A549 (cell line): Measurements from ENCODE around the gene ABCF1. TPM values are rescaled to one million over a fixed set of nuclear protein-coding genes. Genes with fewer than 3 reads are reported as not detected.

ENCODE experiments used
- ATAC-seq, 2 experiments: fragments of 200-7000 bp in 1 of 2; fragments of >200 bp in 1 of 2; cut with Nextera tagmentation in 1 of 2; cut with Tn5 transposase in 1 of 2; 3 replicates each; pipeline versions ENCODE4 v1.8.0 to v1.9.1; 2018 to 2020; ENCODE audit warnings: mild to moderate bottlenecking in 1 of 2, moderate library complexity in 1 of 2
- CTCF ChIA-PET: fragments of 300-600 bp; sonication (Branson Sonifier 250); formaldehyde crosslinking; extraction: SDS; loops from one replicate; lab custom pipeline; 2021; ENCODE audit warnings: antibody characterized with exemption, inconsistent platforms; lab: Yijun Ruan, JAX
- POLR2A ChIA-PET: fragments of 350-600 bp; formaldehyde crosslinking; extraction: SDS; loops from one replicate; lab custom pipeline; 2021; ENCODE audit warnings: antibody characterized with exemption, inconsistent platforms; lab: Yijun Ruan, JAX
- DNase-seq, 2 experiments: peaks; one replicate each; pipeline versions ENCODE4 v3.0.0 to v3.0.0-alpha.2; 2011 to 2016; ENCODE audit warnings: low read depth in 1 of 2, low spot score in 1 of 2
- FAIRE-seq: peaks from 2 replicates; lab custom pipeline; 2011; peaks lifted over from hg19 to GRCh38; lab: Jason Lieb, UNC
- H3K27ac ChIP-seq, 2 experiments: fragments of >200 bp; sonication (Bioruptor Twin); formaldehyde crosslinking; 3 replicates each; pipeline ENCODE4 v1.5.1; 2016 to 2017
- H3K4me1 ChIP-seq: fragments of >200 bp; sonication (Bioruptor Twin); formaldehyde crosslinking; 3 replicates; pipeline ENCODE4 v1.6.1; 2016
- H3K4me2 ChIP-seq: fragments of >200 bp; sonication (Bioruptor Twin); formaldehyde crosslinking; 3 replicates; pipeline ENCODE4 v1.6.1; 2016
- H3K4me3 ChIP-seq: fragments of >200 bp; sonication (Bioruptor Twin); formaldehyde crosslinking; 3 replicates; pipeline ENCODE4 v1.5.1; 2016
- H3K9me3 ChIP-seq: fragments of >200 bp; sonication (Bioruptor Twin); formaldehyde crosslinking; 3 replicates; pipeline ENCODE4 v1.6.1; 2016
- CBX8 ChIP-seq: fragments of 200-600 bp; sonication (generic); IDR thresholded peaks from 2 replicates; pipeline ENCODE4 v1.6.1; 2016
- FOSB ChIP-seq: fragments of 250-450 bp; sonication (Bioruptor Pico); IDR thresholded peaks from 2 replicates; pipeline ENCODE4 v1.5.0; 2020; ENCODE audit warnings: mild to moderate bottlenecking, moderate library complexity
- FOSL2 ChIP-seq, 2 experiments: fragments of 450-650 bp in 1 of 2; fragments of >200 bp in 1 of 2; sonication (Bioruptor Twin) in 1 of 2; formaldehyde crosslinking; IDR thresholded peaks; 2 replicates each; pipeline versions ENCODE4 v1.5.0 to v1.6.1; 2016 to 2020; ENCODE audit warnings: mild to moderate bottlenecking in 1 of 2, moderate library complexity in 1 of 2
- FOXS1 ChIP-seq: fragments of 250-450 bp; sonication (Bioruptor Pico); IDR thresholded peaks from 2 replicates; pipeline ENCODE4 v1.5.0; 2020; ENCODE audit warnings: mild to moderate bottlenecking, moderate library complexity
- HDAC2 ChIP-seq: fragments of 200-600 bp; sonication (generic); IDR thresholded peaks from 2 replicates; pipeline ENCODE4 v1.6.1; 2016
- HEYL ChIP-seq: fragments of 250-450 bp; sonication (Bioruptor Pico); IDR thresholded peaks from 2 replicates; pipeline ENCODE4 v1.8.0; 2021; ENCODE audit warnings: mild to moderate bottlenecking, moderate library complexity
- MYC ChIP-seq: IDR thresholded peaks from 2 replicates; pipeline ENCODE4 v1.6.1; 2012; ENCODE audit warnings: mild to moderate bottlenecking, inconsistent platforms, low read length, improper control_type of control experiment, borderline replicate concordance
- POLR2A ChIP-seq: IDR thresholded peaks from 2 replicates; pipeline ENCODE4 v1.6.1; 2012; ENCODE audit warnings: mild to moderate bottlenecking, low read length
- RCOR1 ChIP-seq: fragments of 150-350 bp; IDR thresholded peaks from 2 replicates; pipeline ENCODE4 v1.6.1; 2014; ENCODE audit warnings: antibody characterized with exemption, low read length, low read depth
- TFCP2L1 ChIP-seq: fragments of 250-450 bp; sonication (Bioruptor Pico); IDR thresholded peaks from 2 replicates; pipeline ENCODE4 v1.5.0; 2021; ENCODE audit warnings: mild to moderate bottlenecking
- ZFP36 ChIP-seq: fragments of 450-650 bp; IDR thresholded peaks from 2 replicates; pipeline ENCODE4 v1.6.1; 2014; ENCODE audit warnings: borderline replicate concordance; ENCODE audit not compliant: partially characterized antibody
- ZSCAN20 ChIP-seq: fragments of 250-450 bp; sonication (Bioruptor Pico); IDR thresholded peaks from 2 replicates; pipeline ENCODE4 v1.8.0; 2022; ENCODE audit warnings: mild to moderate bottlenecking, moderate library complexity
- WGBS: methylation state at CpG from one replicate; pipeline ENCODE4 v1.1.6; 2017; ENCODE audit errors: missing lambda C conversion rate; 5-methylcytosine and 5-hydroxymethylcytosine counted together
- polyA plus RNA-seq, 4 experiments: library from polyadenylated mRNA; depleted of rRNA in 3 of 4; stranded (reverse); fragments of >200 nt; fragmentation: RNase III in 1 of 4; extraction: RNeasy Plus Mini Kit Qiagen cat#74134 plus additional on column Dnase treatment in 1 of 4; gene quantifications; 2 replicates in 3 of 4; 3 replicates in 1 of 4; pipeline ENCODE4 v1.2.3, GENCODE V29; 2011 to 2017
- TF ChIP-seq, protein P1 (sequence below): IDR thresholded peaks from 2 replicates; pipeline ENCODE4 v1.6.1; 2012
- TF ChIP-seq, protein P2 (sequence below): IDR thresholded peaks from 2 replicates; pipeline ENCODE4 v1.6.1; 2012; ENCODE audit warnings: low read depth, borderline replicate concordance
- TF ChIP-seq, protein P3 (sequence below): fragments of 450-650 bp; IDR thresholded peaks from 2 replicates; pipeline ENCODE4 v1.6.1; 2014; ENCODE audit warnings: antibody characterized with exemption
- TF ChIP-seq, protein P4 (sequence below): fragments of 200-600 bp; sonication (generic); IDR thresholded peaks from 2 replicates; pipeline ENCODE4 v1.6.1; 2016; ENCODE audit warnings: antibody characterized with exemption, mild to moderate bottlenecking, moderate library complexity
- TF ChIP-seq, protein P5 (sequence below): fragments of 250-450 bp; sonication (Bioruptor Pico); IDR thresholded peaks from 2 replicates; pipeline ENCODE4 v1.5.0; 2020; ENCODE audit warnings: low read depth, mild to moderate bottlenecking, moderate library complexity
- TF ChIP-seq, protein P6 (sequence below): fragments of >200 bp; sonication (Bioruptor Twin); formaldehyde crosslinking; IDR thresholded peaks from 3 replicates; pipeline ENCODE4 v1.6.1; 2016

Gene ABCF1
- polyA plus RNA-seq, 2 of the 4 experiments (the other 2 are of a cell fraction), result 31.0 to 72.0 TPM

DNA sequence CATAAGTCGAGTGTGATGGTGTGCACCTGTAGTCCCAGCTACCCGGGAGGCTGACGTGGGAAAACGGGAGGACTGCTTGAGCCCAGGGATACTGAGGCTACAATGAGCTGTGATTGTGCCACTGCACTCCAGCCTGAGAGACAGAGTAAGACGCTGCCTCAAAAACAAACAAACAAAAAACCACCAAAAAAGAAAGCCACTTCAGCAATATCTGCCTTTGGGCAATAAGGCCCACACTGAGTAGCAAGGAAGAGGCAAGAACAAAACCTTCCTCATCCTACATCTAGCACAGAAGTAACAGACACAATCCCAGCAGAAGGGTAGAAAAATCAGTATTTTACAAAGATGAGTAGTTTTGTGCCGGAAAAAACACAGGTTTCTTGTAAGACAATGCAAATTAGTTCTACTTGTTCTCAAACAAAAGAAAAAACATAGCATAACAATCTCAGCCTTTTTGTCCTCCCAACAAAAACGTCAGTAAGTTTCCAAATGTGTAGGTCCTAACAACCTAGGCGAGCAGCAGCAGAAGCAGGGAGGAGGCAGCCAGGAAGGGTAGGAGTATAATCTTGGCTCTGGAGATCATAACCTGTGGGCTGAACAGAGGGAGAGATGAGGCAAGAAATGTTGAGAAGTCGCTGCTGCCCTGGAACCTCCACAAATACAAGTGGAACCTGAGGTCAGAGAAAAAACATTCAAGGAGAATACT is 40.1 kb downstream of the ABCF1 start:
- WGBS, result 87% methylated on average over 9 of the region's 9 CpGs
- peaks cover 33% of the 10 kb centered on the region for H3K4me1 ChIP-seq
- CTCF ChIA-PET, result interaction anchor here (0.8 to 3.7 kb wide), 6 partner anchors 13 to 129 kb away, joined by 4 to 16 read pairs (median 4); no protein-coding TSS in a partner anchor

DNA sequence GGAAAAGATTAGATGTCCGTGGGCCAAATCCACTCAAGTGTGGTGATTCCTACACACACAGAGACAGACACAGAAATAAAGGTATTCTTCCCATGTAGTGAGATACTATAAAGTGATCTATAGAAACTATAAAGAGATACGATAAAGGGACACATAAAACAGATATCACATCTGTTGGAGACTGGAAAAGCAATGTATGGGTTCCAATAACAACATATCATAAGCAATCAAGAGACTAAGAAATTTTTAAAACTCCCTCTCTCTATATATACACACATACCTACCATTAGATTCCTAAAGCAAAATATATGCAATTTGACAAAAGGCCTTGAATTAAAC is 40.6 kb downstream of the ABCF1 start:
- H3K4me1 ChIP-seq, result peaks cover 33% of the 10 kb centered on the region
- no peak overlapping the region for H3K27ac ChIP-seq
- CTCF ChIA-PET, result interaction anchor here (0.9 to 3.7 kb wide), 3 partner anchors 8 to 21 kb away, joined by 4 to 16 read pairs (median 6); no protein-coding TSS in a partner anchor
- no peak overlapping the region for H3K4me2 ChIP-seq
- 85% methylated on average over 2 of the region's 2 CpGs for WGBS
- ATAC-seq (no peak), FAIRE-seq (no peak), DNase-seq (no peak)
- POLR2A ChIA-PET, result interaction anchor here (1.8 to 2.1 kb wide), 2 partner anchors 15 to 67 kb away, joined by 4 to 10 read pairs; no protein-coding TSS in a partner anchor
- H3K9me3 ChIP-seq, result no peaks in the 10 kb centered on the region
- H3K4me3 ChIP-seq, result no peak overlapping the region
- TF ChIP-seq POLR2A (no peak), FOSL2 (IDR thresholded peaks at IDR 0.05) (no peak), FOSL2 (CRISPR knock-in tag; IDR thresholded peaks at IDR 0.05) (no peak), ZFP36 (no peak), MYC (no peak), CBX8 (no peak), TFCP2L1 (CRISPR knock-in tag) (no peak), HDAC2 (no peak), RCOR1 (no peak), ZSCAN20 (CRISPR knock-in tag) (no peak)
- TF ChIP-seq, protein P1, sequence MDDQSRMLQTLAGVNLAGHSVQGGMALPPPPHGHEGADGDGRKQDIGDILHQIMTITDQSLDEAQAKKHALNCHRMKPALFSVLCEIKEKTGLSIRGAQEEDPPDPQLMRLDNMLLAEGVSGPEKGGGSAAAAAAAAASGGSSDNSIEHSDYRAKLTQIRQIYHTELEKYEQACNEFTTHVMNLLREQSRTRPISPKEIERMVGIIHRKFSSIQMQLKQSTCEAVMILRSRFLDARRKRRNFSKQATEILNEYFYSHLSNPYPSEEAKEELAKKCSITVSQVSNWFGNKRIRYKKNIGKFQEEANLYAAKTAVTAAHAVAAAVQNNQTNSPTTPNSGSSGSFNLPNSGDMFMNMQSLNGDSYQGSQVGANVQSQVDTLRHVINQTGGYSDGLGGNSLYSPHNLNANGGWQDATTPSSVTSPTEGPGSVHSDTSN, result no peak
- TF ChIP-seq, protein P2, sequence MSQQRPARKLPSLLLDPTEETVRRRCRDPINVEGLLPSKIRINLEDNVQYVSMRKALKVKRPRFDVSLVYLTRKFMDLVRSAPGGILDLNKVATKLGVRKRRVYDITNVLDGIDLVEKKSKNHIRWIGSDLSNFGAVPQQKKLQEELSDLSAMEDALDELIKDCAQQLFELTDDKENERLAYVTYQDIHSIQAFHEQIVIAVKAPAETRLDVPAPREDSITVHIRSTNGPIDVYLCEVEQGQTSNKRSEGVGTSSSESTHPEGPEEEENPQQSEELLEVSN, result no peak
- TF ChIP-seq, protein P3, sequence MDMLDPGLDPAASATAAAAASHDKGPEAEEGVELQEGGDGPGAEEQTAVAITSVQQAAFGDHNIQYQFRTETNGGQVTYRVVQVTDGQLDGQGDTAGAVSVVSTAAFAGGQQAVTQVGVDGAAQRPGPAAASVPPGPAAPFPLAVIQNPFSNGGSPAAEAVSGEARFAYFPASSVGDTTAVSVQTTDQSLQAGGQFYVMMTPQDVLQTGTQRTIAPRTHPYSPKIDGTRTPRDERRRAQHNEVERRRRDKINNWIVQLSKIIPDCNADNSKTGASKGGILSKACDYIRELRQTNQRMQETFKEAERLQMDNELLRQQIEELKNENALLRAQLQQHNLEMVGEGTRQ, result no peak
- TF ChIP-seq, protein P4, sequence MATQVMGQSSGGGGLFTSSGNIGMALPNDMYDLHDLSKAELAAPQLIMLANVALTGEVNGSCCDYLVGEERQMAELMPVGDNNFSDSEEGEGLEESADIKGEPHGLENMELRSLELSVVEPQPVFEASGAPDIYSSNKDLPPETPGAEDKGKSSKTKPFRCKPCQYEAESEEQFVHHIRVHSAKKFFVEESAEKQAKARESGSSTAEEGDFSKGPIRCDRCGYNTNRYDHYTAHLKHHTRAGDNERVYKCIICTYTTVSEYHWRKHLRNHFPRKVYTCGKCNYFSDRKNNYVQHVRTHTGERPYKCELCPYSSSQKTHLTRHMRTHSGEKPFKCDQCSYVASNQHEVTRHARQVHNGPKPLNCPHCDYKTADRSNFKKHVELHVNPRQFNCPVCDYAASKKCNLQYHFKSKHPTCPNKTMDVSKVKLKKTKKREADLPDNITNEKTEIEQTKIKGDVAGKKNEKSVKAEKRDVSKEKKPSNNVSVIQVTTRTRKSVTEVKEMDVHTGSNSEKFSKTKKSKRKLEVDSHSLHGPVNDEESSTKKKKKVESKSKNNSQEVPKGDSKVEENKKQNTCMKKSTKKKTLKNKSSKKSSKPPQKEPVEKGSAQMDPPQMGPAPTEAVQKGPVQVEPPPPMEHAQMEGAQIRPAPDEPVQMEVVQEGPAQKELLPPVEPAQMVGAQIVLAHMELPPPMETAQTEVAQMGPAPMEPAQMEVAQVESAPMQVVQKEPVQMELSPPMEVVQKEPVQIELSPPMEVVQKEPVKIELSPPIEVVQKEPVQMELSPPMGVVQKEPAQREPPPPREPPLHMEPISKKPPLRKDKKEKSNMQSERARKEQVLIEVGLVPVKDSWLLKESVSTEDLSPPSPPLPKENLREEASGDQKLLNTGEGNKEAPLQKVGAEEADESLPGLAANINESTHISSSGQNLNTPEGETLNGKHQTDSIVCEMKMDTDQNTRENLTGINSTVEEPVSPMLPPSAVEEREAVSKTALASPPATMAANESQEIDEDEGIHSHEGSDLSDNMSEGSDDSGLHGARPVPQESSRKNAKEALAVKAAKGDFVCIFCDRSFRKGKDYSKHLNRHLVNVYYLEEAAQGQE, result no peak

More for the DNA sequence above, 40.1 kb downstream of the ABCF1 start:
- Histone ChIP-seq H3K4me2 (no peak overlapping the region), H3K9me3 (no peaks in the 10 kb centered on the region), H3K4me3 (no peak overlapping the region)
- ATAC-seq, result no peak
- FAIRE-seq, result no peak
- DNase-seq, result no peak
- POLR2A ChIA-PET, result no interaction called here
- TF ChIP-seq, protein P5, sequence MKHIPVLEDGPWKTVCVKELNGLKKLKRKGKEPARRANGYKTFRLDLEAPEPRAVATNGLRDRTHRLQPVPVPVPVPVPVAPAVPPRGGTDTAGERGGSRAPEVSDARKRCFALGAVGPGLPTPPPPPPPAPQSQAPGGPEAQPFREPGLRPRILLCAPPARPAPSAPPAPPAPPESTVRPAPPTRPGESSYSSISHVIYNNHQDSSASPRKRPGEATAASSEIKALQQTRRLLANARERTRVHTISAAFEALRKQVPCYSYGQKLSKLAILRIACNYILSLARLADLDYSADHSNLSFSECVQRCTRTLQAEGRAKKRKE (CRISPR knock-in tag), result no peak
- no peak for TF ChIP-seq FOSB (CRISPR knock-in tag)
- no peak for TF ChIP-seq TFCP2L1 (CRISPR knock-in tag)
- TF ChIP-seq, protein P6, sequence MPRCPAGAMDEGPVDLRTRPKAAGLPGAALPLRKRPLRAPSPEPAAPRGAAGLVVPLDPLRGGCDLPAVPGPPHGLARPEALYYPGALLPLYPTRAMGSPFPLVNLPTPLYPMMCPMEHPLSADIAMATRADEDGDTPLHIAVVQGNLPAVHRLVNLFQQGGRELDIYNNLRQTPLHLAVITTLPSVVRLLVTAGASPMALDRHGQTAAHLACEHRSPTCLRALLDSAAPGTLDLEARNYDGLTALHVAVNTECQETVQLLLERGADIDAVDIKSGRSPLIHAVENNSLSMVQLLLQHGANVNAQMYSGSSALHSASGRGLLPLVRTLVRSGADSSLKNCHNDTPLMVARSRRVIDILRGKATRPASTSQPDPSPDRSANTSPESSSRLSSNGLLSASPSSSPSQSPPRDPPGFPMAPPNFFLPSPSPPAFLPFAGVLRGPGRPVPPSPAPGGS, result no peak
- TF ChIP-seq, protein P3, result no peak
- TF ChIP-seq, protein P4, result no peak
- TF ChIP-seq HEYL (CRISPR knock-in tag), result no peak
- TF ChIP-seq FOXS1 (CRISPR knock-in tag), result no peak
- no peak for TF ChIP-seq FOSL2 (IDR thresholded peaks at IDR 0.05)
- TF ChIP-seq FOSL2 (CRISPR knock-in tag; IDR thresholded peaks at IDR 0.05), result no peak
- TF ChIP-seq, all 56 proteins: peak for 0
- no peak overlapping the region for H3K27ac ChIP-seq
